Activated CD4-positive, alpha-beta T cell treated with anti-CD3 and anti-CD28 coated beads, Interleukin-2, amount 50 U/mL, for 48 hours (primary cell): ENCODE measurements around the gene RHBDF2.

ENCODE experiments used
- DNase-seq, 2 experiments: peaks; one replicate each; pipeline ENCODE4 v3.0.0-alpha.2; 2020

RHBDF2 gene

DNA sequence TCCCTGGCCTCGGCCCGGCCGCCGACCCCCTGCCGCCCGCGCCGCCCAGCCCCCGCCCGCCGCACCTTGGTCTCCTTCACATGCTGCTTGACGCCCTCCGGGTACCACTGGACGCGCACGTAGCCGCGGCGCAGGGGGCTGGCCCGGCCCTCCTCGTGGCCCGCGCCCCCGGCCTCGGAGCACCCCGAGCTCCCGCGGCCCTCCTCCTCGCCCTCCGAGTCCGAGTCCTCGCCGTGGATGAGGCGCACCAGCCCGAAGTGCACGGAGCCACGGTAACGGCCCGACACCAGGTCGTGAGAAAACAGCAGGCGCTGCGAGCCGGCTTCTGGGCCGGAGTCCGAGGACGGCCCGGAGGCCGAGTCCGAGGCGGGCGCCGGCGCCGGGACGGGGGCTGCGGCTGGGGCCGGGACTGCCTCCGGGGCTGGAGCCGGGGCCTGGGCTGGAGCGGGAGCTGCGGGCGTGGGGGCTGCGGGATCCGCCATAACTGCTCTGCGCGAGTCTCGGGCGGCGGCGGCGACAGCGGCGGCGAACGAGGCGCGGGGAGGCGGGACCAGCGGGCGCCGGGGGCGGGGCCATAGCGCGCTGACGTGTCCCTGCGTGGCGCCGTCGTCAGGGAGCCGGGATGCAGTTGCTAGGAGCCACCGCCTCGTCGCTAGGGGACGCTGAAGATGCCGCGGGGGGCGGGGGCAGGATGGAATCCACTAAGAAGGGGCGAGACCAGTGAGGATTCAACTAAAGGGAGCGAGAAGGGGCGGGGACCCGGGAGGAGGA, 48.4 kb downstream of the RHBDF2 start, which contains the start of gene UBE2O:
TSS of gene UBE2O (minus strand) at position 493 of the 771 bp plus-strand sequence. CDS start at position 482, 11 bp downstream.
- peak; percentile 93 for DNase-seq

DNA sequence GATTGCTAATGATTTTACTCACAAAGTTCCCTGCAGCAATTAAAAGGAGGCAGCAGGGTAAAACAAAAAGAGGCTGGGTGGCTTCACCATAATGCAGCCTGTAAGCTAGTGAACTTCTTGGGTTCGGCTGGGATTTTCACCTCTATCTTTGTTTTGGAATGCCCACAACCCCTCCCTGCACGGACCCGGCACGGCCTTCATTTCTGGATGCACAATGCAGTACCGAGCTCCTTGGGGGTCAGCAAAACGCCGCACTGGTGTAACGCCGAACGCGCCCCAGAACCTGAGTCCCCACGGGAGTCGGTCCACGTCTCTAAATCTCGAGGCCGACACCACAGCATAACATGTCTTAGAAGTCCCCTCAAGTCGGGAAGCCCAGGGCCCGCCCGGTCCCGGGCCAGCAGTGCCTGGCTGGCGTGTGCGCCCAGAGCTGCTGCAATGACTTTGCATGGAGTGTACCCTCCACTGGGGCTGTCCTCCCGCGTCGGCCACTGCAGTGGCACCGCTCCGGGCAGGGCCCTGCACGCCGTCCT, 49.0 kb downstream of the RHBDF2 start:
- DNase-seq, result peak in 1 of 2 experiments; percentile 13

DNA sequence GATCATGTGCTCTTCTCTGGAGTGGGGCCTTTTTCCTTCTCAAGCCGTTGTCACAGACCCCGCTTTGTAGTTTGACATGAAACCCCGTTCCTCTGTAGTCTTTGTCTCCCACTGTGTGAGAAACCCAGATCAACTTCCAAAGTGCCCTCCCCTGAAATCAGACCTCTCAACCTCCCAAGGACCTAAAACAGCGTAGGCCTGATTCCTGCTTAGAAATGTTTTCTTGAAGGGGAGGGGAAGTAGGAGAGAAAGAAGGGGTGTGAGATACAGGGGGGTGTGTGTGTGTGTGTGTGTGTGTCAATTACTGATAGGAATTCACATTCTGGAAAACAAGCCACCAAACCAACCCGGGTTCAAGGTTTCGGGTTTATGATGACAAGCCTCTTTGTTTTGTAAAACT, 49.7 kb downstream of the RHBDF2 start:
- DNase-seq, result no peak

DNA sequence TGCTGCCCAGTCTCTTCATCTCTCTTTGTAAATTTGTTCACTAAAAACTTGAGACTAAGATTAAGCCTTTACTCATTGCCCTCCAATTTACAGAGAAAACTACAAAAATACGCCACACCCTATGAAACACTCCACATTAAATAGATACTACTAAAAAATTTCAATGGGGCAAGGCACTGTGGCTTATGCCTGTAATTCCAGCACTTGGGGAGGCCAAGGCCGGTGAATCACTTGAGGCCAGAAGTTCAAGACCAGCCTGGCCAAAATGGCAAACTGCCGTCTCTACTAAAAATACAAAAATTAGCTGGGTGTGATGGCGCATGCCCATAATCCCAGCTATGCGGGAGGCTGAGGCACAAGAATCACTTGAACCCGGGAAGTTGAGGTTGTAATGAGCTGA, 52.1 kb downstream of the RHBDF2 start:
- no peak for DNase-seq

DNA sequence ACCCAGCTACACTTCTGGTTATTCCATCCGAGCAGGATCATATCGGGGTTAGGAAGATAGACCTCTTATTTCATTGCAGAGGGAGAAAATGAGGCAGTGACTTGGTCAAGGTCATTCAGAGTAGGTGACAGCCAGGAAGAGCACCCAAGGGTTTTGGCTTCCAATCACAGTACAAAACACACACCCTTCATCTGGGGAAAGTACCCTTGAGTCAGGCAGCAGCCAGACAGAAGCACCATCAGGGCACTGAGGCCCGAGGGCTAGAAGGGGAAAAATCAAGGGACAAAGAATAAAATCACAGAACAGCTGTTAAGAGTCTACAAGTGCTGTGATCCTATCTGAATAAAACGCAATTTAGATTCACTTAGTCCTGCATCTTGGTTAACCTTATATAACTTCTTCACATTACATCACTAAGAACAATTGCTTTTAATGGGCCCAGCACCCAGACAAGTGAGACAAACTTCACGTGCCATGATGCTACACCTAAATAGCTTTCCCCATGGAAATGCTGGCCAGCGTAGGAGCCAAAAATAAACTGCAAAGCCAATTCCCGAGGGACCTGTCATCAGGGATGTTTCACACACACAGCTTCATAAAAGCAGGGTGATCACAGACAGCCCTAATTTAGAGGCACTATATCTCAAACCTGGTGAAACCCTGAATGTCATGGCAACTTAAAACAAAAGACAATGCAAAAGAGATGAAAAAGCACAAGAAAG, 53.1 kb downstream of the RHBDF2 start:
- peak in 1 of 2 experiments; percentile 36 for DNase-seq

DNA sequence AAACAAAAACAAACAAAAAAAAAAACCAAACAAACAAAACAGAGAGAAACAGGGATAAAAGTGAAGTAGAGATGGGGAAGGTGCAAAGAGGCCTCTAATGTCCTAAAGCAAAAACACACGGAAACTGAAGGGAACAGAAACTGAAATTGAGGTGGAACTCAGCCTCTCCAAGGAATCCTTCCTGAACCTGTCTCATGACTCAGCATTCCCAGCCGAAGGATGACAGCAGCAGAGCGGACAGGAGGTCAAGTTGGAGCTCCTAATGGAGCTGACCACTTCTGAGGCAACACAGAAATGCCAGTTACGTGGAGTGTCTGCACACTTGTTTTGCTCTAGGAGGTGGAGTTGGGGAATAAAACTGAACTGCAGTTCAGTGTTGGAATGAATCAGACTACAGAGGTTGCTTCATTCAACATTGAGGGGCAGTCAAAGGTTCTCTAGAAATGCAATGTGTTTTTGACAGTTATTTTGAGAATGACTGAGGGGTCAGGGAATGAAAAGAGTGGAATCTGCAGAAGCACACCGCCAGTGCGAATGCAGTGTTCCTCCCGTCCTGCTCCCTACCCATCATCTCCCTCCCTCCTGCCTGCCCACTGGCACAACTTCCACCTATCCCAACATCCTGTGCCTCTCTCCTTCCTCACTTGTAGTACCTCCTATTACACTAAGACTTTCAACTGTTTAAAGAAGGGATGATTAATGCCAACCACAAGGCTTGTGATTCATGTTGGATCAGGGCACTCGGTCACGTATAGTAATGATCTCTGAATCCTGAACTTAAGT, 54.6 kb downstream of the RHBDF2 start:
- no peak for DNase-seq

DNA sequence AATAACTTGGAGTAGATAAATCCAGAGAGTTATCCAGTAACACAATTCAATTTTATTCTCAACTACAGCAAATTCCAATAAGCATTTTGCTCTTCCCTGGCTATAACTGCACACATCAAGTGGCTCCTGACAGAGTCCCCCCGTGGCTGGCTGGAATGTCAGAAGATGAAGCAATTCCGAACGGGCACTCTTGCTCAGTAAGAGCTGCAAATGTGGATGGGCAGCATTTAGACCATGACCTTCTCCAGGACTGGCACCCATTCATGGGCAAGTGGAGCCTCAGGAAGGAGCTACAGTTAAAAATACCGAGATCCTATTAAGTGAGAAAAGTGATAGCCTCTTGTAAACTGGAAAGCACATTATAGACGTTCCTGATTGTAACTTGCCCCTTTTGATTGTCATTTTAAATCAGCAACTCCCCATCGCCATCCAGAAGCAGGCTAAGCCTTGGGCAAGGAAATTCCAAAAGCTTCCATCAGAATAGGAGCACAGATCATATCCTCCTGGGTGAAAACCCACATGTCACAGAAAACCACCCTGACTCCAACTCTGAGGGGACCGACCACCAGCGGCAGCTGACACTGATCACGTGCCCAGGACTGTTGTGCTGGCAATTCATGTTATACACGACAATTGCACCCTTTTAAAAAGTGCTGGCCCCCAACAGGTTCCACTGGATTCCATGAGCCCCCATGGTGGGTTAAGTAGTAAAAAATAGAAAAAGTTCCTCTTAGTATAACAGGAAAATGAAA, 55.4 kb downstream of the RHBDF2 start:
- DNase-seq, result no peak

DNA sequence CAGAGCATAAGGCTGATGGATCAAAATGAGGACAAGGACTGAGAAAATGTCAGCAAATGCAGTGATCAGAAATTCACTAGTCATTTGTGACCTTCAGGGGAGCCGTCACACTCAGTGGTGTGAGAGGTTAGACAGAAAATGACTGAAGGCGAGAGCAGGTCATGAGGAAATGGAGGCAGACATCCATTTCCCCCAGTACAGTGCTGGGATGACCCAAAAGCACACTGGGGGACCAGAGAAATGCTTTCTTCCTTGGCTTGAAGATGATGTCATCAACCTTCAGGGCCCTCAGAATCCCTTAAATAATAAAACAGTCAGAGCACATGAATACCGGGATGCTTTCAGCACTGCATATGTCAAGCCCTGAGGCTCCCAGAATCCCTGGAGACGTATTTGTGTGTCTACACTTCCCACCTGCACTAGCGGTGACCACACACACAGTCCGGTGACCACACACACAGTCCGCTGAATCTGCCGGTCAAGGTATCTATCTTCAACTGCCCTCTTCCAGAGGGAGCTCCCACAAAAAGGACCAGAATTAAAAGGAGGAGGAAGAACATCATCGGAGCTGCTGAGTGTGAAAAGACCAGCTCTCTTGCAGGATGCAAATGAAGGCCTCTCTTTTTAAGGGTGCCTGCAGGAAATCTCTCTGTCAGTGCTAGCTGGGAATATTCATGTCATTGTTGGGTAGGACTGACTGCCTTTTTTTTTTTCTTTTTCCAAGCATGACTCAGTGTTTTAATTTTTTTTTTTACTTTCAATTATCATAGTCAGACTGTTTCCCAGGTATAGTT, 56.5 kb downstream of the RHBDF2 start:
- no peak for DNase-seq

DNA sequence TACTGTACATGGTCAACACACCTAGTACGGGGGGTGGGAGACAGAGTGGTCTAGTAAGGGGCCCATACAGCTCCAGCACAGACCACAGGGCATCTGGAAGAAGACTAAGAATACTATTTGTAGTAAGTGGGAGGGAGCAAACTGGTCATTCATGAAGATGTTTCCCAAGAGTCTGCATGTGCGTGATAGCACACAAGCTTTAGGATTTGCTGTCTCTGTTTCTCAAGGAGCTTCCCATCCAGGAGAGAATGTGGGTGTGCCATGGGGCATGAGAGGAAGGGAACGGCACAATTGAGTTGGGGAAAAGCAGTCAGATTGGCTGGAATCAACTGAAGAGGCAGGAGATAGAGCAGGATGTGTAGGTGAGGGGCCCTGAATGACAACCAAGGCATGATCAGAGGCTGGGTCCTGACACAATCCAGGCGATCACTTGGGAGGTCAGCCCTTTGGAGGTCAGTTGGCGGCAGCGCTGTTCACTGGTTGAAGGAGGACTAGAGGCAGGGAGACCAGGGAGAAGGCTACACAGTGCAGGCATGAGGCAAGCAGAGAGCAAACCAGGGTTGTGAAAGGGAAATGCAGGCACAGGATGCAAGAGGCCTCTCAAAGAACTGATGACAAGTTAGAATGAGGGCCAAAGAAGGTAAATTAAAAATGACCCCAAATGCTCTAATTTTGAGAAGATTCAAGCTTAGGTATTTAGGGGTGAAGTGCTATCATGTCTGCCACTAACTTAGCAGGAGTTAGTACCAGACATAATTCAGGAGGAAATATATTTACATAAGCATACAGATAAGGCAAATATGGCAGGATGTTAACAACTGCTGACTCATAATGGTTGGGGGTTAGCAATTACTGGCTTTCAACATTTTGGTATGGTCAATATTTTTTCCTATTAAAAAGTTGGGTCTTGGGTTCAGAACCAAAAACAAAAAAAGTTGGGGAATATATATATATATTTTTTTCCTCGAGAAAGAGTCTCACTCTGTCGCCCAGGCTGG, 58.6 kb downstream of the RHBDF2 start:
- no peak for DNase-seq

DNA sequence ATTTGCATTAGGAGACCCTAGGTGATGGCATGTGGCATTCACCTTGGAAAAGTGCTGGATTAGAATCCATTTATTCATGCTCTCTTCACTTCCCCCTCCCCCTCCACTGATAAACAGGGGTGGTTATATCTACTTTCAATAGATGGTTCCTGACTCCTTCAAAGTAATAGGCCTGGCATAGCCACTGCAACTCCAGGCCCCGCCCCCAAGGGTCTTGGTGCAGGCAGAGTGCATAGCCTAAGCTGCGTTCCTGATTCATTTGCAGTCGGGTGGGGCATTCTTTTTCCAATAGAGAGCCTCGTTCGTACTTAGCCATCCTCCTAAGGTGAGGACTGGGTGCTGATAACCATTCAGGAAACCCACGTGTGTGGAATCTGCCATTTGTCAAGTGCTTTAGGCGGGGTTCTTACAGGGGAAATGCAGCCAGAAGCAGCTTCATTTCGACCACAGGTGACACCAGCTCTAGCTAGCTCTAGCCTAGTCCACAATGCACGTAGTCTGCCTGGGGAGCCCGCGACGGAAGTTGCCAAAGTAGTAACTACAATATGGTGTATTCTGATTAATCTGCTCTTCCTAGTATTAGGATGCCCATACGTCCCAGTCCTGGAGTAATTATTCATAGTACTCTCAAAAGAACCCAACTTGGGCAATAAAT, 59.4 kb downstream of the RHBDF2 start:
- no peak for DNase-seq

DNA sequence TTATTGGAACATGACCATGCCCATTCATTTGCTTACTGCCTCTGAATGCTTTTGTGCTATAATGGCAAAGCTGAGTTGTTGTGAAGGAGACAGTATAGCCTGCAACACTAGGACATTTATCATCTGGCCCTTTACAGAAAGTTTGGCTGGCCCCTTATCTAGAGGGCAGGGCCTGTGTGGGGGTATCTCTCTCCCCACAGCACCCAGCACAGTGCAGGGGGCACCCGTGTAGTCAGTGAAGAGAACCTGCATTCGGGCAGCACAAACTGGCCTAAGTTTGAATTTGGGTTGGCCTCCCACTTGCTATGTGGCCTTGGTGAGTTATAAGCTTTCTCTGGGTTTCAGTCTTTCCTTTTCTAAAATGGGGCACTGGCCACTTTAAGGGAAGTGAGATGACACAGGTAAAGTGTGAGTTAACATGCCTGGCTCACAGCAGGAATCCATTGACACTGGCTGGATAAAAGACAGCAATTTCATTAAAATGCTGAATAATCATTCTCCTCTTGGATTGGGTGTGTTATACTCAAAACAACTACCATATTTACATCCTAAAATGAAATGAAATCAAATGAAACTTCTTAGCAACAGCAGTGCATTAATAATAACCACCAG, 60.4 kb downstream of the RHBDF2 start:
- DNase-seq, result no peak

DNA sequence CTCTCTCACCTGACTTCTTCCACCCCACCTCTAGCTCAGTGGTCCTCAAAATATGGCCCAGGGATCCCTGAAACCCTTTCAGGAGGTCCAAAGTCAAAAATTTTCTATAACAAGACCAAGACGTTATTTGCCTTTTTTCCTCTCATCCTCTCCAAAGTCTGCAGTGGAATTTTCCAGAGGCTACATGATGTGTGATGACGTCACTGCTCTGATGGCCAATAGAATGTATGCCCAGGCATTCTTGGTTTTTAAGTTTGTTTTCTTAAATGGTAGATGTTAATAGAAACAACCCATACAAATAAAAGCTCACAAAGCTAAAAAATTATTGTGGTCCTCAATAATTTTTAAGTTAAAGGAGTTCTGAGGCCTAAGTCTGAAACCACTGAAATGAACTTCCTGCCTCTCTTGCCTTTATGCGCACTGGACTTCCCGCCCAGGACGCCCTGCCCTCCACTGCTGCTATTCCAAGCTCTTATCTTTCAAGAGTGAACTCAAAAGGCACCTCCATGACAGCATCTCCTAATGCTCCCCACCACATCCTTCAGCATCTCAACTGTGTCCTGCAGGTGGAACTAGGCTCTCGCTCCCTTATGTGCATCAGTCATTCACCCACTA, 61.8 kb downstream of the RHBDF2 start:
- DNase-seq, result no peak

DNA sequence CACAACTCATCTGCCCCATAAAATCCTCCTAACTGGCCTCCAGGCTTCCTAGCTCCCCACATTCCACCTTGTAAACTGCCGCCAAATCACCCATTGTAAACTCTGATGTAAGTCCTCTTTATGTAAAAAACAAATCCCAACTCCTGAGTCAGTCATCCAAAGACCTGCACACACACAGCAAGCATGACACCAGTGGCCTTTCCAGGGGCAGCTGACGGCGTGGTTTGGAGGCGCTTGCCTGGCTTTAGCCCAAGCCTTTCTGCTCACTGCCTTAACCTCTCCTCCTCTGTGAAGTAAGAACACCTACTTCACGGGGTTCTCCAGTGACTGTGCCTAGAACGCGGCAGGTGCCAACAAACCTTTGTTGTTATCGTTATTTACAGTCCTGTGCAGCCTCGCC, 62.3 kb downstream of the RHBDF2 start:
- DNase-seq, result no peak

DNA sequence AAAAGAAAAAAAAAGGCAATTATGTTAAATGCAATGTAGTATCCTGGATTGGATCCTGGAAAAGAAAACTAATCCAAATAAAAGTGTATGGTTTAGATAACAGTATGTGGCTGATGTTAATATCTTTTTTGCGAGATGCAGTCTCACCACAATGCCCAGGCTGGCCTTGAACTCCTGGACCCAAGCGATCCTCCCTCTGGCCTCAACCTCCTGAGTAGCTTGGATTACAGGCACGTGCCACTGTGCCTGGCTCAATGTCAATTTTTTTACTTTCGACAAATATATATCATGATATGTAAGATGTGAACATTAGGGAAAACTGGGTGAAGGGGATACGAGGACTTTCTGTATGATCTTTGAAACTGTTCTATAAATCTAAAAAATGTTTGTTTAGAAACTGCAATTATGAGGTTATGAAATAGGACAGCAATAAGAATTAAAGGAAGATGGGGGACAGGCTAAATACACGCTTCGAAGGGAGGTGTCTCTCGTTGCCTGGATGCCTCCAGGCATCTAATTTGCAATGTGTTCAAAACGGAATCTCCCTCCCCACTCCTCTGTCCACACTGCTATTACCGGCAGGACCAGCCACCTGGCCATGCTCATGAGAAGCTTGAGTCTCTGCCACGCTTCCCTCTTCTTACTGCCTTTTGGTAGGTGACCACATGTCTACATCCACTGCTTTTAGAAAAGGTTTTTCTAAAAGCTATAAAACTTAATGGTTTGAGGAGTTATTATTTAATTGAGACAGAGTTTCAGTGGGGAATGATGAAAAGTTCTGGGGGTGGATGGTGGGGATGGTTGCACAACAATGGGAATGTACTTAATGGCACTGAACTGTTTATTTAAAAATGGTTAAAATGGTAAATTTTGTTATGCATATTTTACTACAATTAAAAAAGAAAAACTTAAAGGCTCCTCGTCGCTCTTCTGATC, 63.5 kb downstream of the RHBDF2 start:
- DNase-seq, result no peak

DNA sequence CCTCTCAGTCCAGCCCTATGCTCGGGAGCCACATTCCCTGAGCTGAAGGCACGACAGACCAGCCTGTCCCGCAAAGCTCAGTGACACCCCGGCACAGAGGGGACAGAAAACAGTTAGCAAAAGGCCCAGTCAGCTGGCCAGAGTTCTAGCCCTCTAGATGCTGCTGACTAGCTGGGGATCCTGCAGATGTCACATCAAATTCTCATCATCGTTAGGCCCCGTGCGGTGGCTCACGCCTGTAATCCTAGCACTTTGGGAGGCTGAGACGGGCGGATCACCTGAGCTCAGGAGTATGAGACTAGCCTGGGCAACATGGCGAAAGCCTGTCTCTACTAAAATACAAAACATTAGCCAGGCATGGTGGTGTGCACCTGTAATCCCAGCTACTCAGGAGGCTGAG, 65.5 kb downstream of the RHBDF2 start:
- no peak for DNase-seq

DNA sequence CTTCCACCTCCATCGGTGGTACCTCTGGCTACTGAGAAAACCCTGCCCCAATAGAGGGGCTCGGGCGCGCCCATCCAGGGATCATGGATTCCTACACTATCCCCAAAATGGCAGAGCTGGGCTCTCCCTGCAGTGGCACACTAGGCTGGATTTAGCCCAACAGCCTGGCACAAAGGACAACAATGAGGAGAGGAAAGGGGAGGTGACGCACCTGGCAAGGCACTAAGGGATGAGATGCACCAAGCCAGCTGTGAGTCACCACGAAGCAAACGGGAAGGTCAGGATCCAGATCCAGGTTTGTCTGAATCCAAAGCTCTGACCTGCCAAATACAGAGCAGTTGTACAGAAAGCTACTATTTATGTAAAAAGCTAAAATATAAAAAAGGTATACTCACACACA, 66.4 kb downstream of the RHBDF2 start:
- no peak for DNase-seq

DNA sequence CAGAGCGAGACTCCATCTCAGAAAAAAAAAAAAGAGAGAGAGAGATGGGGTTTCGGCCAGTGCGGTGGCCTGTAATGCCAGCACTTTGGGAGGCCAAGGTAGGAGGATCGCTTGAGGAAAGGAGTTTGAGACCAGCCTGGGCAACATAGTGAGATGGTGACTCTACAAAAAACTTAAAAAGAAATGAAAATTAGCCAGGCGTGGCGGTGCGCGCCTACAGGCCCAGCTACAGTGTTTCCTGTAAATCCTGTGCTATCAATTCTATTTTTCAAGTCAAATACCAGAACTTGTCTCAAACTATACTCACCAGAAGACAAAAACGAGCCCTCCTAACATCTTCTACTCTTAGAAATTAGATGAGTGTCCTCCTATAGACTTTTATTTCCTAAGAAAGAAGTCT, 67.5 kb downstream of the RHBDF2 start:
- no peak for DNase-seq
